Measurements from ENCODE around the gene MYO5B.

GRCh38 chr18:50170004-50170403 is 24.9 kb downstream of the MYO5B start:
- TF ChIP-seq CTCF (IDR thresholded peaks at IDR 0.05; ENCODE audit: borderline replicate concordance, extremely low read depth, low read length, poor library complexity, severe bottlenecking) (no peak), EZH2 (IDR thresholded peaks at IDR 0.05; ENCODE audit: borderline replicate concordance, low read depth, low read length, severe bottlenecking) (no peak)

All from DND-41 (cell line).